Measurements from ENCODE around the gene CARS2.

CARS2 gene

GRCh38 chr13:110651271-110651670, 54.6 kb downstream of the CARS2 start:
- DNase-seq, result no peak

- DNase-seq, result no peak
Measured at GRCh38 chr13:110650436-110650835, 55.5 kb downstream of the CARS2 start.

GRCh38 chr13:110649551-110649950, 56.4 kb downstream of the CARS2 start:
- DNase-seq, result no peak

- no peak for DNase-seq
Measured at GRCh38 chr13:110648848-110649421, 57.0 kb downstream of the CARS2 start.

- DNase-seq, result no peak
Measured at GRCh38 chr13:110648146-110648819, 57.6 kb downstream of the CARS2 start.

GRCh38 chr13:110647365-110647737, 58.6 kb downstream of the CARS2 start:
- no peak for DNase-seq

- no peak for DNase-seq
Measured at GRCh38 chr13:110646442-110647364, 59.2 kb downstream of the CARS2 start.

- DNase-seq, result no peak
Measured at GRCh38 chr13:110645750-110646149, 60.2 kb downstream of the CARS2 start.

GRCh38 chr13:110644892-110645521, 60.9 kb downstream of the CARS2 start:
- no peak for DNase-seq

GRCh38 chr13:110643768-110644421, 62.0 kb downstream of the CARS2 start:
- no peak for DNase-seq

- no peak for DNase-seq
Measured at GRCh38 chr13:110643324-110643723, 62.6 kb downstream of the CARS2 start.

GRCh38 chr13:110642291-110642981, 63.5 kb downstream of the CARS2 start:
- no peak for DNase-seq

GRCh38 chr13:110641055-110642015, 64.6 kb downstream of the CARS2 start:
- no peak for DNase-seq

- DNase-seq, result no peak
Measured at GRCh38 chr13:110640591-110641029, 65.3 kb downstream of the CARS2 start.

GRCh38 chr13:110639935-110640334, 66.0 kb downstream of the CARS2 start:
- DNase-seq, result no peak

GRCh38 chr13:110638814-110639806, 66.8 kb downstream of the CARS2 start:
- no peak for DNase-seq

- no peak for DNase-seq
Measured at GRCh38 chr13:110638257-110638656, 67.7 kb downstream of the CARS2 start.

GRCh38 chr13:110637747-110638146, 68.2 kb downstream of the CARS2 start:
- DNase-seq, result no peak

GRCh38 chr13:110637275-110637674, 68.6 kb downstream of the CARS2 start:
- DNase-seq, result no peak

All from NCI-H446 (cell line).